Tibial nerve (tissue), 4 donors: ENCODE measurements around the gene MAPRE2.

ENCODE experiments used
- CTCF ChIP-seq, 5 experiments: fragments of 200-600 bp in 3 of 5; fragments of 450-650 bp in 2 of 5; sonication (generic) in 3 of 5; IDR thresholded peaks; one replicate each; pipeline ENCODE4 v1.5.1; 2016 to 2019; ENCODE audit warnings: antibody characterized with exemption in 5 of 5, mild to moderate bottlenecking in 3 of 5, moderate library complexity in 2 of 5
- EP300 ChIP-seq, 2 donors: sonication (generic); formaldehyde crosslinking; IDR thresholded peaks; one replicate each; pipeline ENCODE4 v1.6.1; 2017; ENCODE audit warnings: antibody characterized with exemption in 2 of 2, mild to moderate bottlenecking in 1 of 2
- POLR2A ChIP-seq, 2 donors: fragments of 450-650 bp; IDR thresholded peaks; one replicate each; pipeline ENCODE4 v1.6.1; 2017; ENCODE audit warnings: antibody characterized with exemption in 2 of 2, mild to moderate bottlenecking in 2 of 2, moderate library complexity in 2 of 2

- TF ChIP-seq CTCF (IDR thresholded peaks at IDR 0.05) (no peak), POLR2A (IDR thresholded peaks at IDR 0.05) (no peak), EP300 (IDR thresholded peaks at IDR 0.05) (no peak)
Measured at GRCh38 chr18:35110554-35111485, 69.6 kb downstream of the MAPRE2 start.
